ENCODE measurements around the gene PID1.

DNA sequence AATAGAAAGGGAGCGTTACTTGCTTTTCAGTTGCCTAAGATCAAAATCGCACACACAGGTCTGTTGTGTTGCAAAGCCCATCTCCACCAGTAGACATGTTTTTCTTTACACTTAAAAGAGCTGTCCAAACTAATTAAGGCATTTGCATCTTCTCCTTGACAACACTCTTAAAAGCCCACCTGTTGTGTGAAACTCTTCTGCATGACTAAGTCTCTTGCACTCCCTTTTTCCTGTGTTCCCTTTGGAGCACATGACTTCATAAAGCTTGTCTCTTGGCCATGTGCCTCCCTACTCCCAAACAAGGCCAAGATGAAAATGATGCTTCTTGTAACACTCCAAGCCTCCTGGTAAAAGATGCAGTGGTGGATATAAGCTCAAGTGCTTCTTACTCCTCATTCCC is 26.1 kb downstream of the PID1 start:
- TF ChIP-seq CTCF (IDR thresholded peaks at IDR 0.05) (no peak), SP1 (CRISPR knock-in tag; conservative IDR thresholded peaks at IDR 0.05) (no peak), ATF2 (CRISPR knock-in tag; IDR thresholded peaks at IDR 0.05; ENCODE audit: borderline replicate concordance, low read depth) (no peak), ETV6 (CRISPR knock-in tag; IDR thresholded peaks at IDR 0.05) (no peak), ATF3 (CRISPR knock-in tag; conservative IDR thresholded peaks at IDR 0.05) (no peak), HMGXB4 (CRISPR knock-in tag; IDR thresholded peaks at IDR 0.05) (no peak), ESRRA (CRISPR knock-in tag; IDR thresholded peaks at IDR 0.05; ENCODE audit: borderline replicate concordance) (no peak), NR2C2 (CRISPR knock-in tag; IDR thresholded peaks at IDR 0.05) (no peak)
- TF ChIP-seq, protein P1, sequence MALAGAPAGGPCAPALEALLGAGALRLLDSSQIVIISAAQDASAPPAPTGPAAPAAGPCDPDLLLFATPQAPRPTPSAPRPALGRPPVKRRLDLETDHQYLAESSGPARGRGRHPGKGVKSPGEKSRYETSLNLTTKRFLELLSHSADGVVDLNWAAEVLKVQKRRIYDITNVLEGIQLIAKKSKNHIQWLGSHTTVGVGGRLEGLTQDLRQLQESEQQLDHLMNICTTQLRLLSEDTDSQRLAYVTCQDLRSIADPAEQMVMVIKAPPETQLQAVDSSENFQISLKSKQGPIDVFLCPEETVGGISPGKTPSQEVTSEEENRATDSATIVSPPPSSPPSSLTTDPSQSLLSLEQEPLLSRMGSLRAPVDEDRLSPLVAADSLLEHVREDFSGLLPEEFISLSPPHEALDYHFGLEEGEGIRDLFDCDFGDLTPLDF (CRISPR knock-in tag; IDR thresholded peaks at IDR 0.05) = no peak
- TF ChIP-seq, protein P2, sequence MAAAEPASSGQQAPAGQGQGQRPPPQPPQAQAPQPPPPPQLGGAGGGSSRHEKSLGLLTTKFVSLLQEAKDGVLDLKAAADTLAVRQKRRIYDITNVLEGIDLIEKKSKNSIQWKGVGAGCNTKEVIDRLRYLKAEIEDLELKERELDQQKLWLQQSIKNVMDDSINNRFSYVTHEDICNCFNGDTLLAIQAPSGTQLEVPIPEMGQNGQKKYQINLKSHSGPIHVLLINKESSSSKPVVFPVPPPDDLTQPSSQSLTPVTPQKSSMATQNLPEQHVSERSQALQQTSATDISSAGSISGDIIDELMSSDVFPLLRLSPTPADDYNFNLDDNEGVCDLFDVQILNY (CRISPR knock-in tag; IDR thresholded peaks at IDR 0.05) = no peak
- TF ChIP-seq, protein P3, sequence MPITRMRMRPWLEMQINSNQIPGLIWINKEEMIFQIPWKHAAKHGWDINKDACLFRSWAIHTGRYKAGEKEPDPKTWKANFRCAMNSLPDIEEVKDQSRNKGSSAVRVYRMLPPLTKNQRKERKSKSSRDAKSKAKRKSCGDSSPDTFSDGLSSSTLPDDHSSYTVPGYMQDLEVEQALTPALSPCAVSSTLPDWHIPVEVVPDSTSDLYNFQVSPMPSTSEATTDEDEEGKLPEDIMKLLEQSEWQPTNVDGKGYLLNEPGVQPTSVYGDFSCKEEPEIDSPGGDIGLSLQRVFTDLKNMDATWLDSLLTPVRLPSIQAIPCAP (CRISPR knock-in tag; IDR thresholded peaks at IDR 0.05) = no peak
- TF ChIP-seq, protein P4, sequence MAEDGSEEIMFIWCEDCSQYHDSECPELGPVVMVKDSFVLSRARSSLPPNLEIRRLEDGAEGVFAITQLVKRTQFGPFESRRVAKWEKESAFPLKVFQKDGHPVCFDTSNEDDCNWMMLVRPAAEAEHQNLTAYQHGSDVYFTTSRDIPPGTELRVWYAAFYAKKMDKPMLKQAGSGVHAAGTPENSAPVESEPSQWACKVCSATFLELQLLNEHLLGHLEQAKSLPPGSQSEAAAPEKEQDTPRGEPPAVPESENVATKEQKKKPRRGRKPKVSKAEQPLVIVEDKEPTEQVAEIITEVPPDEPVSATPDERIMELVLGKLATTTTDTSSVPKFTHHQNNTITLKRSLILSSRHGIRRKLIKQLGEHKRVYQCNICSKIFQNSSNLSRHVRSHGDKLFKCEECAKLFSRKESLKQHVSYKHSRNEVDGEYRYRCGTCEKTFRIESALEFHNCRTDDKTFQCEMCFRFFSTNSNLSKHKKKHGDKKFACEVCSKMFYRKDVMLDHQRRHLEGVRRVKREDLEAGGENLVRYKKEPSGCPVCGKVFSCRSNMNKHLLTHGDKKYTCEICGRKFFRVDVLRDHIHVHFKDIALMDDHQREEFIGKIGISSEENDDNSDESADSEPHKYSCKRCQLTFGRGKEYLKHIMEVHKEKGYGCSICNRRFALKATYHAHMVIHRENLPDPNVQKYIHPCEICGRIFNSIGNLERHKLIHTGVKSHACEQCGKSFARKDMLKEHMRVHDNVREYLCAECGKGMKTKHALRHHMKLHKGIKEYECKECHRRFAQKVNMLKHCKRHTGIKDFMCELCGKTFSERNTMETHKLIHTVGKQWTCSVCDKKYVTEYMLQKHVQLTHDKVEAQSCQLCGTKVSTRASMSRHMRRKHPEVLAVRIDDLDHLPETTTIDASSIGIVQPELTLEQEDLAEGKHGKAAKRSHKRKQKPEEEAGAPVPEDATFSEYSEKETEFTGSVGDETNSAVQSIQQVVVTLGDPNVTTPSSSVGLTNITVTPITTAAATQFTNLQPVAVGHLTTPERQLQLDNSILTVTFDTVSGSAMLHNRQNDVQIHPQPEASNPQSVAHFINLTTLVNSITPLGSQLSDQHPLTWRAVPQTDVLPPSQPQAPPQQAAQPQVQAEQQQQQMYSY (CRISPR knock-in tag; IDR thresholded peaks at IDR 0.05) = no peak
- TF ChIP-seq, protein P5, sequence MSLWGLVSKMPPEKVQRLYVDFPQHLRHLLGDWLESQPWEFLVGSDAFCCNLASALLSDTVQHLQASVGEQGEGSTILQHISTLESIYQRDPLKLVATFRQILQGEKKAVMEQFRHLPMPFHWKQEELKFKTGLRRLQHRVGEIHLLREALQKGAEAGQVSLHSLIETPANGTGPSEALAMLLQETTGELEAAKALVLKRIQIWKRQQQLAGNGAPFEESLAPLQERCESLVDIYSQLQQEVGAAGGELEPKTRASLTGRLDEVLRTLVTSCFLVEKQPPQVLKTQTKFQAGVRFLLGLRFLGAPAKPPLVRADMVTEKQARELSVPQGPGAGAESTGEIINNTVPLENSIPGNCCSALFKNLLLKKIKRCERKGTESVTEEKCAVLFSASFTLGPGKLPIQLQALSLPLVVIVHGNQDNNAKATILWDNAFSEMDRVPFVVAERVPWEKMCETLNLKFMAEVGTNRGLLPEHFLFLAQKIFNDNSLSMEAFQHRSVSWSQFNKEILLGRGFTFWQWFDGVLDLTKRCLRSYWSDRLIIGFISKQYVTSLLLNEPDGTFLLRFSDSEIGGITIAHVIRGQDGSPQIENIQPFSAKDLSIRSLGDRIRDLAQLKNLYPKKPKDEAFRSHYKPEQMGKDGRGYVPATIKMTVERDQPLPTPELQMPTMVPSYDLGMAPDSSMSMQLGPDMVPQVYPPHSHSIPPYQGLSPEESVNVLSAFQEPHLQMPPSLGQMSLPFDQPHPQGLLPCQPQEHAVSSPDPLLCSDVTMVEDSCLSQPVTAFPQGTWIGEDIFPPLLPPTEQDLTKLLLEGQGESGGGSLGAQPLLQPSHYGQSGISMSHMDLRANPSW (CRISPR knock-in tag; conservative IDR thresholded peaks at IDR 0.05; ENCODE audit: low read depth) = no peak
